ENCODE measurements around the gene OGN.

- TF ChIP-seq CTCF (IDR thresholded peaks at IDR 0.05; ENCODE audit: low read depth, low read length) (no peak), EZH2phosphoT487 (IDR thresholded peaks at IDR 0.05; ENCODE audit: low read depth) (no peak)
Measured at GRCh38 chr9:92377876-92378275, 26.5 kb downstream of the OGN start.
